GM12892 (cell line): ENCODE results near the gene MAX.

Experiments
- POLR2A ChIP-seq: IDR thresholded peaks from 2 replicates; pipeline ENCODE4 v1.6.1; 2011; ENCODE audit warnings: low read depth, low read length, control low read depth
- POLR2AphosphoS5 ChIP-seq: IDR thresholded peaks from 2 replicates; pipeline ENCODE4 v1.6.1; 2011; ENCODE audit warnings: low read depth, low read length, control low read depth

- TF ChIP-seq POLR2A (no peak), POLR2AphosphoS5 (no peak)
These were observed 19.4 kb downstream of the MAX start for GRCh38 chr14:65082930-65083329.
